ENCODE measurements around the gene BCL10. TPM values are rescaled to one million over a fixed set of nuclear protein-coding genes. Genes with fewer than 3 reads are reported as not detected.

The BCL10 gene
- total RNA-seq, 1 donor from 2014 or later = 36.4 TPM

GRCh38 chr1:85283475-85284199 is 7.2 kb upstream of the BCL10 start:
- H3K9me3 ChIP-seq (ENCODE audit: insufficient read depth, low read depth, low read length) = no peaks in the 10 kb centered on the region
- no peaks in the 10 kb centered on the region for H3K79me2 ChIP-seq (ENCODE audit: insufficient read depth, low read length)
- FAIRE-seq = no peak
- no peaks in the 10 kb centered on the region for H3K27me3 Mint-ChIP-seq (ENCODE audit: low read depth, unreplicated experiment)
- peaks cover 12% of the 10 kb centered on the region for H3K4me1 ChIP-seq (ENCODE audit: insufficient read depth, low read length)
- no peak overlapping the region for H3K27ac Mint-ChIP-seq (ENCODE audit: unreplicated experiment)
- no peak for TF ChIP-seq CTCF (IDR thresholded peaks at IDR 0.05; ENCODE audit: insufficient read depth, low read depth, low read length)
- no peak for TF ChIP-seq EZH2 (IDR thresholded peaks at IDR 0.05; ENCODE audit: insufficient read depth, low read length)
- no peak overlapping the region for H2AFZ ChIP-seq (ENCODE audit: low read depth, low read length)
- H4K20me1 ChIP-seq (ENCODE audit: insufficient read depth, low read length) = no peaks in the 10 kb centered on the region
- no peak overlapping the region for H3K27ac ChIP-seq (ENCODE audit: low read depth, low read length)
- no peaks in the 10 kb centered on the region for H3K36me3 Mint-ChIP-seq (ENCODE audit: low read depth, unreplicated experiment)
- no peak for DNase-seq (ENCODE audit: low read depth)
- no peak overlapping the region for H3K4me2 ChIP-seq (ENCODE audit: low read length)
- no peaks in the 10 kb centered on the region for H3K27me3 ChIP-seq (ENCODE audit: insufficient read depth, low read length)
- no peak overlapping the region for H3K9ac ChIP-seq (ENCODE audit: low read length)
- no peak overlapping the region for H3K4me3 Mint-ChIP-seq (ENCODE audit: unreplicated experiment)
- peaks cover 2% of the 10 kb centered on the region for H3K9me3 Mint-ChIP-seq (ENCODE audit: unreplicated experiment)
- H3K36me3 ChIP-seq (ENCODE audit: insufficient read depth, low read length) = no peaks in the 10 kb centered on the region
- no peak overlapping the region for H3K4me3 ChIP-seq (ENCODE audit: insufficient read depth, low read depth, low read length)
- H3K4me1 Mint-ChIP-seq (ENCODE audit: low read depth, unreplicated experiment) = peaks cover 11% of the 10 kb centered on the region

GRCh38 chr1:85282424-85282823 is 6.0 kb upstream of the BCL10 start:
- Mint-ChIP-seq H3K4me3 (ENCODE audit: unreplicated experiment) (no peak overlapping the region), H3K4me1 (ENCODE audit: low read depth, unreplicated experiment) (peaks cover 13% of the 10 kb centered on the region), H3K36me3 (ENCODE audit: low read depth, unreplicated experiment) (no peaks in the 10 kb centered on the region), H3K27ac (ENCODE audit: unreplicated experiment) (no peak overlapping the region), H3K27me3 (ENCODE audit: low read depth, unreplicated experiment) (no peaks in the 10 kb centered on the region), H3K9me3 (ENCODE audit: unreplicated experiment) (peaks cover 2% of the 10 kb centered on the region)
- DNase-seq (ENCODE audit: low read depth) (no peak), FAIRE-seq (no peak)
- H3K79me2 ChIP-seq (ENCODE audit: insufficient read depth, low read length) = no peaks in the 10 kb centered on the region
- H3K4me1 ChIP-seq (ENCODE audit: insufficient read depth, low read length) = peaks cover 14% of the 10 kb centered on the region
- no peak overlapping the region for H2AFZ ChIP-seq (ENCODE audit: low read depth, low read length)
- no peak overlapping the region for H3K9ac ChIP-seq (ENCODE audit: low read length)
- H3K4me2 ChIP-seq (ENCODE audit: low read length) = no peak overlapping the region
- H3K9me3 ChIP-seq (ENCODE audit: insufficient read depth, low read depth, low read length) = no peaks in the 10 kb centered on the region
- H3K27me3 ChIP-seq (ENCODE audit: insufficient read depth, low read length) = no peaks in the 10 kb centered on the region
- H3K4me3 ChIP-seq (ENCODE audit: insufficient read depth, low read depth, low read length) = no peak overlapping the region
- TF ChIP-seq CTCF (IDR thresholded peaks at IDR 0.05; ENCODE audit: insufficient read depth, low read depth, low read length) = peak; percentile 7
- TF ChIP-seq EZH2 (IDR thresholded peaks at IDR 0.05; ENCODE audit: insufficient read depth, low read length) = no peak
- H4K20me1 ChIP-seq (ENCODE audit: insufficient read depth, low read length) = no peaks in the 10 kb centered on the region
- no peaks in the 10 kb centered on the region for H3K36me3 ChIP-seq (ENCODE audit: insufficient read depth, low read length)
- no peak overlapping the region for H3K27ac ChIP-seq (ENCODE audit: low read depth, low read length)

- DNase-seq (ENCODE audit: low read depth) (no peak), FAIRE-seq (no peak)
- no peak overlapping the region for H3K9ac ChIP-seq (ENCODE audit: low read length)
- Mint-ChIP-seq H3K4me1 (ENCODE audit: low read depth, unreplicated experiment) (peaks cover 13% of the 10 kb centered on the region), H3K36me3 (ENCODE audit: low read depth, unreplicated experiment) (no peaks in the 10 kb centered on the region), H3K9me3 (ENCODE audit: unreplicated experiment) (peaks cover 2% of the 10 kb centered on the region), H3K4me3 (ENCODE audit: unreplicated experiment) (no peak overlapping the region), H3K27me3 (ENCODE audit: low read depth, unreplicated experiment) (no peaks in the 10 kb centered on the region), H3K27ac (ENCODE audit: unreplicated experiment) (no peak overlapping the region)
- H3K4me2 ChIP-seq (ENCODE audit: low read length) = no peak overlapping the region
- no peaks in the 10 kb centered on the region for H3K9me3 ChIP-seq (ENCODE audit: insufficient read depth, low read depth, low read length)
- H3K4me1 ChIP-seq (ENCODE audit: insufficient read depth, low read length) = peaks cover 18% of the 10 kb centered on the region
- H3K79me2 ChIP-seq (ENCODE audit: insufficient read depth, low read length) = peaks cover 6% of the 10 kb centered on the region
- no peak overlapping the region for H3K27ac ChIP-seq (ENCODE audit: low read depth, low read length)
- H3K27me3 ChIP-seq (ENCODE audit: insufficient read depth, low read length) = no peaks in the 10 kb centered on the region
- no peak overlapping the region for H2AFZ ChIP-seq (ENCODE audit: low read depth, low read length)
- no peak overlapping the region for H3K4me3 ChIP-seq (ENCODE audit: insufficient read depth, low read depth, low read length)
- no peaks in the 10 kb centered on the region for H3K36me3 ChIP-seq (ENCODE audit: insufficient read depth, low read length)
- H4K20me1 ChIP-seq (ENCODE audit: insufficient read depth, low read length) = peaks cover 3% of the 10 kb centered on the region
- TF ChIP-seq EZH2 (IDR thresholded peaks at IDR 0.05; ENCODE audit: insufficient read depth, low read length) (no peak), CTCF (IDR thresholded peaks at IDR 0.05; ENCODE audit: insufficient read depth, low read depth, low read length) (no peak)
Observed at GRCh38 chr1:85280636-85281035, 4.2 kb upstream of the BCL10 start.

Data from astrocyte (in vitro differentiated cells and primary cell).